ENCODE measurements around the gene PCMTD2.
A peak's percentile ranks its signal among the peaks of the same experiment; 100 is the strongest.
"Not testable (repeated sequence)": the region's sequence is repeated elsewhere in the genome, so short reads cannot be mapped to it uniquely, and the experiment has no call there.

PCMTD2 gene

GRCh38 chr20:64224351-64225170 lies 31.0 kb upstream of the PCMTD2 start:
- DNase-seq: no peak

GRCh38 chr20:64225171-64225595 lies 30.4 kb upstream of the PCMTD2 start:
- DNase-seq: no peak

GRCh38 chr20:64225828-64226598 lies 29.5 kb upstream of the PCMTD2 start:
- no peak for DNase-seq

- peak; percentile 4 for DNase-seq
Measured at GRCh38 chr20:64226686-64227580, 28.6 kb upstream of the PCMTD2 start.

- DNase-seq: no peak
Measured at GRCh38 chr20:64228086-64228653, 27.4 kb upstream of the PCMTD2 start.

GRCh38 chr20:64228751-64229506 lies 26.6 kb upstream of the PCMTD2 start:
- no peak for DNase-seq

- no peak for DNase-seq
Measured at GRCh38 chr20:64229507-64230061, 26.0 kb upstream of the PCMTD2 start.

GRCh38 chr20:64230461-64231145 lies 24.9 kb upstream of the PCMTD2 start:
- DNase-seq: no peak

- DNase-seq: no peak
Measured at GRCh38 chr20:64231621-64232550, 23.7 kb upstream of the PCMTD2 start.

GRCh38 chr20:64232794-64233193 lies 22.8 kb upstream of the PCMTD2 start:
- no peak for DNase-seq

- DNase-seq: no peak
Measured at GRCh38 chr20:64233725-64234124, 21.8 kb upstream of the PCMTD2 start.

GRCh38 chr20:64234291-64234791 lies 21.2 kb upstream of the PCMTD2 start:
- no peak for DNase-seq

- not testable (repeated sequence) for DNase-seq
Measured at GRCh38 chr20:64234921-64235565, 20.5 kb upstream of the PCMTD2 start.

- no peak for DNase-seq
Measured at GRCh38 chr20:64236137-64237088, 19.1 kb upstream of the PCMTD2 start.

- DNase-seq: no peak
Measured at GRCh38 chr20:64237316-64237715, 18.2 kb upstream of the PCMTD2 start.

GRCh38 chr20:64238115-64238825 lies 17.3 kb upstream of the PCMTD2 start:
- DNase-seq: no peak

GRCh38 chr20:64238851-64239387 lies 16.6 kb upstream of the PCMTD2 start:
- DNase-seq: no peak
